HG03025 (cell line): ENCODE results near the gene IQCH.

ENCODE experiments used
- ATAC-seq: cut with Tn5 transposase; IDR thresholded peaks from one replicate; pipeline ENCODE4 v1.9.1; 2021; ENCODE audit warnings: mild to moderate bottlenecking, moderate library complexity; ENCODE audit not compliant: unreplicated experiment, low FRiP score

IQCH gene

GRCh38 chr15:67520321-67521028 lies 265.9 kb downstream of the IQCH start:
- ATAC-seq, result no peak

- peak; percentile 77 for ATAC-seq
These were observed 266.6 kb downstream of the IQCH start, which contains the start of gene C15orf61 for GRCh38 chr15:67521029-67521782. Gene C15orf61 (plus strand): TSS chr15:67521131. CDS start chr15:67521249, 118 bp downstream.

GRCh38 chr15:67521783-67522568 lies 267.4 kb downstream of the IQCH start:
- ATAC-seq, result peak; percentile 18

- no peak for ATAC-seq
These were observed 268.7 kb downstream of the IQCH start for GRCh38 chr15:67523330-67523729.

- no peak for ATAC-seq
These were observed 269.6 kb downstream of the IQCH start for GRCh38 chr15:67524235-67524634.

GRCh38 chr15:67528513-67528912 lies 273.9 kb downstream of the IQCH start:
- ATAC-seq, result no peak

GRCh38 chr15:67531379-67531914 lies 276.9 kb downstream of the IQCH start:
- ATAC-seq, result no peak

- no peak for ATAC-seq
These were observed 279.3 kb downstream of the IQCH start for GRCh38 chr15:67533873-67534272.

GRCh38 chr15:67534360-67534759 lies 279.8 kb downstream of the IQCH start:
- ATAC-seq, result no peak

GRCh38 chr15:67537771-67538170 lies 283.2 kb downstream of the IQCH start:
- ATAC-seq, result no peak

GRCh38 chr15:67542420-67543347 lies 288.1 kb downstream of the IQCH start, which contains the start of gene MAP2K5:
Gene MAP2K5 (plus strand): TSS chr15:67542703. CDS start chr15:67543336, 633 bp downstream.
- peak; percentile 42 for ATAC-seq

GRCh38 chr15:67543348-67543718 lies 288.7 kb downstream of the IQCH start:
- ATAC-seq, result no peak

- ATAC-seq, result no peak
These were observed 289.9 kb downstream of the IQCH start for GRCh38 chr15:67544475-67544874.

- no peak for ATAC-seq
These were observed 291.3 kb downstream of the IQCH start for GRCh38 chr15:67545864-67546263.

GRCh38 chr15:67547064-67547463 lies 292.5 kb downstream of the IQCH start:
- no peak for ATAC-seq

- ATAC-seq, result no peak
These were observed 293.2 kb downstream of the IQCH start for GRCh38 chr15:67547836-67548235.

- ATAC-seq, result no peak
These were observed 293.8 kb downstream of the IQCH start for GRCh38 chr15:67548236-67548852.

GRCh38 chr15:67548862-67549651 lies 294.5 kb downstream of the IQCH start:
- ATAC-seq, result no peak
